Measurements from ENCODE around the gene PLG. TPM values are rescaled to one million over a fixed set of nuclear protein-coding genes. Genes with fewer than 3 reads are reported as not detected.

Gene PLG
- total RNA-seq, 1 experiment from 2014 or later, result 0.72 TPM

GRCh38 chr6:160734627-160735026, 32.6 kb downstream of the PLG start:
- TF ChIP-seq ZMAT4 (CRISPR knock-in tag; IDR thresholded peaks at IDR 0.05) (no peak), JUN (CRISPR knock-in tag; IDR thresholded peaks at IDR 0.05) (no peak), E2F1 (CRISPR knock-in tag; IDR thresholded peaks at IDR 0.05) (no peak), MYBL2 (CRISPR knock-in tag; IDR thresholded peaks at IDR 0.05) (no peak), PRDM15 (CRISPR knock-in tag; IDR thresholded peaks at IDR 0.05) (no peak), RORB (CRISPR knock-in tag; IDR thresholded peaks at IDR 0.05) (no peak), EMX1 (CRISPR knock-in tag; IDR thresholded peaks at IDR 0.05) (no peak), AR (CRISPR knock-in tag; IDR thresholded peaks at IDR 0.05) (no peak), ATF6 (CRISPR knock-in tag; IDR thresholded peaks at IDR 0.05) (no peak), OVOL2 (CRISPR knock-in tag; IDR thresholded peaks at IDR 0.05; ENCODE audit: borderline replicate concordance) (no peak), TEAD4 (CRISPR knock-in tag; IDR thresholded peaks at IDR 0.05) (no peak), SMAD3 (CRISPR knock-in tag; IDR thresholded peaks at IDR 0.05; ENCODE audit: borderline replicate concordance) (no peak), ZNF416 (CRISPR knock-in tag; IDR thresholded peaks at IDR 0.05) (no peak), NR1H2 (CRISPR knock-in tag; IDR thresholded peaks at IDR 0.05) (no peak)
- no peak for DNase-seq (ENCODE audit: low spot score)
- no peak for ATAC-seq
- ChIA-PET POLR2A (interaction anchor here (0.6 kb wide), 1 partner anchor 747 kb away, joined by 3 read pairs; no protein-coding TSS in a partner anchor), CTCF (interaction anchor here (0.6 to 0.7 kb wide), 3 partner anchors 16 to 1711 kb away, joined by 3 read pairs; no protein-coding TSS in a partner anchor)
- H3K27me3 Mint-ChIP-seq (ENCODE audit: low read depth), result peaks cover 3% of the 10 kb centered on the region; the same call in 1 of the 2 replicates
- no peak overlapping the region for H3K27ac Mint-ChIP-seq
- no peak overlapping the region for H3K4me3 Mint-ChIP-seq
- no peaks in the 10 kb centered on the region for H3K9me3 Mint-ChIP-seq
- no peaks in the 10 kb centered on the region for H3K4me1 Mint-ChIP-seq
- no peaks in the 10 kb centered on the region for H3K36me3 Mint-ChIP-seq

GRCh38 chr6:160735523-160735922, 33.5 kb downstream of the PLG start:
- no peak overlapping the region for H3K4me3 Mint-ChIP-seq
- CTCF ChIA-PET, result no interaction called here
- no peaks in the 10 kb centered on the region for H3K4me1 Mint-ChIP-seq
- no peaks in the 10 kb centered on the region for H3K36me3 Mint-ChIP-seq
- H3K9me3 Mint-ChIP-seq, result no peaks in the 10 kb centered on the region
- peaks cover 3% of the 10 kb centered on the region; the same call in 1 of the 2 replicates for H3K27me3 Mint-ChIP-seq (ENCODE audit: low read depth)
- no peak for ATAC-seq
- POLR2A ChIA-PET, result no interaction called here
- no peak for DNase-seq (ENCODE audit: low spot score)
- no peak overlapping the region for H3K27ac Mint-ChIP-seq
- TF ChIP-seq EMX1 (CRISPR knock-in tag; IDR thresholded peaks at IDR 0.05) (no peak), E2F4 (CRISPR knock-in tag; IDR thresholded peaks at IDR 0.05; ENCODE audit: borderline replicate concordance, low read depth) (no peak), NFATC4 (CRISPR knock-in tag; IDR thresholded peaks at IDR 0.05) (no peak), JUN (CRISPR knock-in tag; IDR thresholded peaks at IDR 0.05) (no peak), CREB1 (CRISPR knock-in tag; IDR thresholded peaks at IDR 0.05) (no peak), ATF3 (CRISPR knock-in tag; conservative IDR thresholded peaks at IDR 0.05) (no peak), ZNF138 (CRISPR knock-in tag; conservative IDR thresholded peaks at IDR 0.05) (no peak), MYBL2 (CRISPR knock-in tag; IDR thresholded peaks at IDR 0.05) (no peak), RELA (CRISPR knock-in tag; IDR thresholded peaks at IDR 0.05; ENCODE audit: borderline replicate concordance) (no peak), ZNF425 (CRISPR knock-in tag; conservative IDR thresholded peaks at IDR 0.05) (no peak)
